K562 (cell line): Measurements from ENCODE around the gene MLLT6. TPM values are rescaled to one million over a fixed set of nuclear protein-coding genes. Genes with fewer than 3 reads are reported as not detected.

ENCODE experiments used
- ARID3B ChIP-seq: fragments of 250-450 bp; sonication (Bioruptor Pico); IDR thresholded peaks from 2 replicates; pipeline ENCODE4 v1.4.0; 2020; ENCODE audit warnings: borderline replicate concordance
- E2F3 ChIP-seq: fragments of 250-450 bp; sonication (Bioruptor Pico); IDR thresholded peaks from 2 replicates; pipeline ENCODE4 v1.4.0; 2020; ENCODE audit warnings: mild to moderate bottlenecking
- HES1 ChIP-seq: fragments of 450-650 bp; IDR thresholded peaks from 2 replicates; pipeline ENCODE4 v1.6.1; 2016; ENCODE audit warnings: low read depth, mild to moderate bottlenecking, moderate library complexity
- HOMEZ ChIP-seq: fragments of 250-450 bp; sonication (Bioruptor Pico); IDR thresholded peaks from 2 replicates; pipeline ENCODE4 v1.4.0; 2020; ENCODE audit warnings: mild to moderate bottlenecking, moderate library complexity
- NONO ChIP-seq, 2 experiments: fragments of 200-400 bp in 1 of 2; fragments of 450-650 bp in 1 of 2; formaldehyde crosslinking in 1 of 2; IDR thresholded peaks; 2 replicates each; pipeline ENCODE4 v1.6.1; 2017; ENCODE audit warnings: low read depth in 2 of 2, mild to moderate bottlenecking in 2 of 2, moderate library complexity in 2 of 2, low read length in 1 of 2
- NR2F6 ChIP-seq: fragments of 450-650 bp; formaldehyde crosslinking; IDR thresholded peaks from 2 replicates; pipeline ENCODE4 v1.4.0; 2020; ENCODE audit warnings: mild to moderate bottlenecking
- TAF15 ChIP-seq: fragments of 200-400 bp; formaldehyde crosslinking; IDR thresholded peaks from 2 replicates; pipeline ENCODE4 v1.6.1; 2017; ENCODE audit warnings: mild to moderate bottlenecking, low read depth, low read length, moderate library complexity
- TEAD2 ChIP-seq: fragments of 450-650 bp; IDR thresholded peaks from 2 replicates; pipeline ENCODE4 v1.6.1; 2016; ENCODE audit warnings: missing genetic modification characterization, control low read depth, missing compliant biosample characterization
- THRB ChIP-seq: fragments of 450-650 bp; formaldehyde crosslinking; conservative IDR thresholded peaks from 2 replicates; pipeline ENCODE4 v1.4.0; 2022; ENCODE audit warnings: mild to moderate bottlenecking, missing genetic modification characterization
- XRCC4 ChIP-seq: IDR thresholded peaks from one replicate; pipeline ENCODE4 v1.6.1; 2011; ENCODE audit not compliant: insufficient read depth, insufficient read length; ENCODE audit errors: extremely low read depth
- ZBTB2 ChIP-seq: fragments of 450-650 bp; IDR thresholded peaks from 2 replicates; pipeline ENCODE4 v1.6.1; 2016; ENCODE audit warnings: antibody characterized with exemption
- ZC3H4 ChIP-seq: sonication (generic); formaldehyde crosslinking; IDR thresholded peaks from 2 replicates; pipeline ENCODE4 v1.9.0; 2021; ENCODE audit warnings: missing genetic modification reagents, borderline replicate concordance
- ZNF175 ChIP-seq: fragments of 200-800 bp; sonication (Bioruptor generic); IDR thresholded peaks from 2 replicates; pipeline ENCODE4 v1.6.1; 2016; ENCODE audit warnings: low read depth, mild to moderate bottlenecking, missing genetic modification characterization, missing compliant biosample characterization
- ZNF224 ChIP-seq: sonication (generic); formaldehyde crosslinking; IDR thresholded peaks from 2 replicates; pipeline ENCODE4 v1.8.0; 2022; ENCODE audit warnings: mild to moderate bottlenecking, missing genetic modification reagents
- ZNF311 ChIP-seq: fragments of 250-450 bp; sonication (Bioruptor Pico); IDR thresholded peaks from 2 replicates; pipeline ENCODE4 v1.4.0; 2020; ENCODE audit warnings: mild to moderate bottlenecking, moderate library complexity
- ZNF592 ChIP-seq: fragments of 450-650 bp; IDR thresholded peaks from 2 replicates; pipeline ENCODE4 v1.6.1; 2017; ENCODE audit warnings: antibody characterized with exemption, mild to moderate bottlenecking
- polyA plus RNA-seq, 8 experiments: library from polyadenylated mRNA; depleted of rRNA in 4 of 8; stranded (reverse) in 5 of 8; unstranded in 3 of 8; fragments of >200 nt; fragmentation: Nextera tagmentation in 2 of 8; fragmentation: Illumina TruSeq in 1 of 8; extraction: Ambion mirVana in 2 of 8; extraction: Trizol in 1 of 8; gene quantifications; 2 replicates each; pipeline versions ENCODE4 v1.2.1 to v1.2.3, GENCODE V29; 2011 to 2014; ENCODE audit warnings: inconsistent platforms in 1 of 8, missing spikeins in 1 of 8
- total RNA-seq, 7 experiments: library from RNA; depleted of rRNA in 6 of 7; stranded (reverse); fragments of >200 nt in 6 of 7; fragmentation: Illumina TruSeq in 2 of 7; extraction: Trizol in 2 of 7; gene quantifications; 2 replicates each; pipeline versions ENCODE4 v1.2.1 to v1.2.3, GENCODE V29; 2011 to 2021; ENCODE audit warnings: low replicate concordance in 1 of 7

The MLLT6 gene
- total and polyA plus RNA-seq, 9 of the 15 experiments (the other 6 are each of a cell fraction or from before 2014, with no cell fraction given), result 3.1 to 71.7 (median 30.0) TPM

- TF ChIP-seq ZBTB2 (peak; percentile 28; the same call in 1 of the 2 replicates), NONO (IDR thresholded peaks at IDR 0.05; ENCODE audit: low read depth in 2 of 2, low read length in 1 of 2) (peak in 1 of 2 experiments; percentile 83; a peak in 2 of 4 replicates), XRCC4 (no peak), TEAD2 (tag) (no peak), ZC3H4 (CRISPR knock-in tag) (no peak), ZNF311 (CRISPR knock-in tag) (no peak), E2F3 (peak; percentile 98), ARID3B (CRISPR knock-in tag) (no peak), HOMEZ (no peak), NR2F6 (CRISPR knock-in tag) (no peak), THRB (no peak), TAF15 (no peak), ZNF224 (no peak), ZNF175 (CRISPR knock-in tag) (peak; percentile 22; the same call in 1 of the 2 replicates), HES1 (no peak), ZNF592 (peak; percentile 68)
Measured at GRCh38 chr17:38702166-38702915, 2.7 kb upstream of the MLLT6 start (continued).
